IMR-90 (cell line): Measurements from ENCODE around the gene CCDC33. TPM values are rescaled to one million over a fixed set of nuclear protein-coding genes. Genes with fewer than 3 reads are reported as not detected.

Experiments used
- ATAC-seq: fragments of 200-7000 bp; cut with Tn5 transposase; 2 replicates; pipeline ENCODE4 v1.9.1; 2020; ENCODE audit warnings: low read depth, mild to moderate bottlenecking, moderate library complexity
- BruUV-seq: library from RNA; stranded (reverse); fragments of 400-500 nt; replicated peaks from 2 replicates; lab custom pipeline; 2021; lab: Mats Ljungman, UMichigan
- CTCF ChIA-PET: fragments of 300-600 bp; formaldehyde crosslinking; extraction: SDS; loops from one replicate; lab custom pipeline; 2021; ENCODE audit warnings: antibody characterized with exemption; lab: Yijun Ruan, JAX
- POLR2A ChIA-PET: fragments of 300-600 bp; sonication (Branson Sonifier 250); formaldehyde crosslinking; loops from one replicate; lab custom pipeline; 2022; ENCODE audit warnings: antibody characterized with exemption; ENCODE audit not compliant: unreplicated experiment; lab: Charles Lee
- DNase-seq: peaks from one replicate; pipeline ENCODE4 v3.0.0; 2013
- H2AFZ ChIP-seq: replicated peaks from 2 replicates; pipeline ENCODE3; 2013; ENCODE audit warnings: low read length, mild to moderate bottlenecking; ENCODE audit not compliant: poor library complexity
- H2AK5ac ChIP-seq: 2 replicates; pipeline ENCODE4 v1.6.1; 2013; ENCODE audit warnings: low read depth, low read length, inconsistent platforms
- H2AK9ac ChIP-seq: replicated peaks from 2 replicates; pipeline ENCODE3; 2013; ENCODE audit warnings: mild to moderate bottlenecking, low read depth, low read length, moderate library complexity; ENCODE audit not compliant: poor library complexity
- H2BK120ac ChIP-seq: 2 replicates; pipeline ENCODE4 v1.6.1; 2013; ENCODE audit warnings: low read depth, low read length, inconsistent platforms
- H2BK15ac ChIP-seq: 3 replicates; pipeline ENCODE4 v1.6.1; 2013; ENCODE audit warnings: low read depth, low read length, inconsistent platforms
- H2BK20ac ChIP-seq: 2 replicates; pipeline ENCODE4 v1.6.1; 2013; ENCODE audit warnings: low read depth, mild to moderate bottlenecking, inconsistent platforms, low read length, moderate library complexity
- H2BK5ac ChIP-seq: 2 replicates; pipeline ENCODE4 v1.6.1; 2013; ENCODE audit warnings: mild to moderate bottlenecking, low read depth, low read length, inconsistent platforms; ENCODE audit not compliant: poor library complexity, severe bottlenecking
- H3K14ac ChIP-seq: replicated peaks from 2 replicates; pipeline ENCODE4 v1.6.1; 2013; ENCODE audit warnings: low read depth, low read length, inconsistent platforms
- H3K18ac ChIP-seq: 2 replicates; pipeline ENCODE4 v1.6.1; 2013; ENCODE audit warnings: low read depth, low read length, control low read depth
- H3K23ac ChIP-seq: 2 replicates; pipeline ENCODE4 v1.6.1; 2013; ENCODE audit warnings: low read depth, low read length, inconsistent platforms
- H3K27ac ChIP-seq: 2 replicates; pipeline ENCODE4 v1.5.1; 2013; ENCODE audit warnings: mild to moderate bottlenecking, control low read depth, low read length; ENCODE audit not compliant: insufficient read depth
- H3K27me3 ChIP-seq: 2 replicates; pipeline ENCODE4 v1.6.1; 2013; ENCODE audit warnings: low read length; ENCODE audit not compliant: control insufficient read depth, insufficient read depth
- H3K36me3 ChIP-seq: 2 replicates; pipeline ENCODE4 v1.6.1; 2013; ENCODE audit warnings: low read length, mixed read lengths; ENCODE audit not compliant: control insufficient read depth, insufficient read depth
- H3K4ac ChIP-seq: 2 replicates; pipeline ENCODE4 v1.6.1; 2013; ENCODE audit warnings: low read depth, low read length, inconsistent platforms
- H3K4me1 ChIP-seq: 2 replicates; pipeline ENCODE4 v1.6.1; 2013; ENCODE audit warnings: low read length, mixed read lengths; ENCODE audit not compliant: control insufficient read depth, insufficient read depth
- H3K4me2 ChIP-seq: 2 replicates; pipeline ENCODE4 v1.6.1; 2013; ENCODE audit warnings: low read depth, mild to moderate bottlenecking, control low read depth, low read length, moderate library complexity
- H3K4me3 ChIP-seq: 2 replicates; pipeline ENCODE4 v1.5.1; 2013; ENCODE audit warnings: low read depth, mild to moderate bottlenecking, control low read depth, low read length, moderate library complexity; ENCODE audit not compliant: insufficient read depth
- H3K56ac ChIP-seq: 2 replicates; pipeline ENCODE4 v1.6.1; 2013; ENCODE audit warnings: low read length, inconsistent platforms; ENCODE audit not compliant: insufficient read depth; ENCODE audit errors: extremely low read depth
- H3K79me1 ChIP-seq, 2 experiments: 2 replicates each; pipeline ENCODE4 v1.6.1; 2013; ENCODE audit warnings: low read length in 2 of 2, inconsistent platforms in 1 of 2, low read depth in 1 of 2
- H3K9ac ChIP-seq: 2 replicates; pipeline ENCODE4 v1.6.1; 2013; ENCODE audit warnings: low read depth, low read length, control low read depth
- H3K9me1 ChIP-seq: 2 replicates; pipeline ENCODE4 v1.6.1; 2013; ENCODE audit warnings: low read length, inconsistent platforms; ENCODE audit not compliant: insufficient read depth
- H3K9me3 ChIP-seq: 2 replicates; pipeline ENCODE4 v1.6.1; 2013; ENCODE audit warnings: low read length; ENCODE audit not compliant: control insufficient read depth, insufficient read depth
- H4K20me1 ChIP-seq: 2 replicates; pipeline ENCODE4 v1.6.1; 2013; ENCODE audit warnings: low read length, inconsistent platforms; ENCODE audit not compliant: insufficient read depth
- H4K5ac ChIP-seq: 2 replicates; pipeline ENCODE4 v1.6.1; 2013; ENCODE audit warnings: mild to moderate bottlenecking, low read depth, low read length, control low read depth
- H4K8ac ChIP-seq, 2 experiments: 2 replicates each; pipeline ENCODE4 v1.6.1; 2013; ENCODE audit warnings: low read depth in 2 of 2, low read length in 2 of 2, control low read depth in 1 of 2, inconsistent platforms in 1 of 2
- H4K91ac ChIP-seq: 2 replicates; pipeline ENCODE4 v1.6.1; 2013; ENCODE audit warnings: low read depth, low read length, inconsistent platforms; ENCODE audit not compliant: insufficient read depth
- BHLHE40 ChIP-seq: fragments of 150-350 bp; IDR thresholded peaks from 2 replicates; pipeline ENCODE4 v1.6.1; 2016; ENCODE audit warnings: mild to moderate bottlenecking, low read depth, low read length
- FOS ChIP-seq: fragments of 150-350 bp; IDR thresholded peaks from 2 replicates; pipeline ENCODE4 v1.6.1; 2016; ENCODE audit warnings: low read depth, low read length
- MAFK ChIP-seq: IDR thresholded peaks from 2 replicates; pipeline ENCODE4 v1.6.1; 2012; ENCODE audit warnings: low read depth, low read length, improper control_type of control experiment
- MXI1 ChIP-seq: IDR thresholded peaks from 2 replicates; pipeline ENCODE4 v1.6.1; 2012; ENCODE audit warnings: low read depth, mild to moderate bottlenecking, low read length, moderate library complexity, borderline replicate concordance
- NFE2L2 ChIP-seq: fragments of 150-350 bp; IDR thresholded peaks from 2 replicates; pipeline ENCODE4 v1.6.1; 2016; ENCODE audit warnings: low read depth, mild to moderate bottlenecking, low read length
- POLR2A ChIP-seq: IDR thresholded peaks from 2 replicates; pipeline ENCODE4 v1.6.1; 2012; ENCODE audit warnings: mild to moderate bottlenecking, low read depth, low read length
- RAD21 ChIP-seq: IDR thresholded peaks from 2 replicates; pipeline ENCODE4 v1.6.1; 2012; ENCODE audit warnings: low read length, improper control_type of control experiment
- RCOR1 ChIP-seq: IDR thresholded peaks from 2 replicates; pipeline ENCODE4 v1.6.1; 2012; ENCODE audit warnings: mild to moderate bottlenecking, low read length, improper control_type of control experiment; ENCODE audit not compliant: insufficient replicate concordance
- RFX5 ChIP-seq: IDR thresholded peaks from 2 replicates; pipeline ENCODE4 v1.8.0; 2012; ENCODE audit warnings: low read depth, mild to moderate bottlenecking, low read length, moderate library complexity
- SMC3 ChIP-seq: fragments of 150-350 bp; IDR thresholded peaks from 2 replicates; pipeline ENCODE4 v1.6.1; 2016; ENCODE audit warnings: low read depth, mild to moderate bottlenecking, antibody characterized with exemption, low read length, moderate library complexity
- WGBS, 2 experiments: methylation state at CpG; one replicate each; pipeline versions ENCODE4 v1.1.5 to v1.1.7; 2013; ENCODE audit warnings: missing lambda C conversion rate in 2 of 2; ENCODE audit not compliant: insufficient read length in 1 of 2; ENCODE audit errors: extremely low coverage in 2 of 2; 5-methylcytosine and 5-hydroxymethylcytosine counted together
- dilution Hi-C: fragments of 300-500 bp; cut with HindIII; formaldehyde crosslinking; loops from one replicate; pipeline ENCODE4 v1.14.3; 2018; ENCODE audit warnings: low sequenced_read_pairs; ENCODE audit not compliant: unreplicated experiment
- in situ Hi-C: fragments of 300-500 bp; cut with MboI; formaldehyde crosslinking; loops from 3 replicates; pipeline ENCODE4 v1.14.3; 2019; ENCODE audit warnings: low sequenced_read_pairs, inconsistent platforms, mixed read lengths
- intact Hi-C: fragments of 100-400 bp; cut with micrococcal nuclease; formaldehyde crosslinking; loops from 2 replicates; pipeline ENCODE4 v1.10.0; 2022
- polyA plus RNA-seq, 3 experiments: library from polyadenylated mRNA; depleted of rRNA; stranded (reverse); fragments of >200 nt; gene quantifications; 2 replicates each; pipeline ENCODE4 v1.2.3, GENCODE V29; 2012; ENCODE audit warnings: low replicate concordance in 1 of 3
- total RNA-seq: library from RNA; depleted of rRNA; stranded (reverse); fragments of >200 nt; gene quantifications from 2 replicates; pipeline ENCODE4 v1.2.3, GENCODE V29; 2012
- TF ChIP-seq, protein P1 (sequence below): fragments of 150-350 bp; IDR thresholded peaks from 2 replicates; pipeline ENCODE4 v1.6.1; 2017; ENCODE audit warnings: mild to moderate bottlenecking, antibody characterized with exemption, low read length, low read depth
- TF ChIP-seq, protein P2 (sequence below): fragments of 150-350 bp; IDR thresholded peaks from 2 replicates; pipeline ENCODE4 v1.6.1; 2016; ENCODE audit warnings: low read depth, mild to moderate bottlenecking, low read length, moderate library complexity, borderline replicate concordance
- TF ChIP-seq, protein P3 (sequence below): conservative IDR thresholded peaks from 2 replicates; pipeline ENCODE4 v1.5.1; 2012; ENCODE audit warnings: mild to moderate bottlenecking, low read depth, low read length, improper control_type of control experiment

CCDC33 gene
- total and polyA plus RNA-seq, 2 of the 4 experiments (the other 2 are of a cell fraction), result not detected

DNA sequence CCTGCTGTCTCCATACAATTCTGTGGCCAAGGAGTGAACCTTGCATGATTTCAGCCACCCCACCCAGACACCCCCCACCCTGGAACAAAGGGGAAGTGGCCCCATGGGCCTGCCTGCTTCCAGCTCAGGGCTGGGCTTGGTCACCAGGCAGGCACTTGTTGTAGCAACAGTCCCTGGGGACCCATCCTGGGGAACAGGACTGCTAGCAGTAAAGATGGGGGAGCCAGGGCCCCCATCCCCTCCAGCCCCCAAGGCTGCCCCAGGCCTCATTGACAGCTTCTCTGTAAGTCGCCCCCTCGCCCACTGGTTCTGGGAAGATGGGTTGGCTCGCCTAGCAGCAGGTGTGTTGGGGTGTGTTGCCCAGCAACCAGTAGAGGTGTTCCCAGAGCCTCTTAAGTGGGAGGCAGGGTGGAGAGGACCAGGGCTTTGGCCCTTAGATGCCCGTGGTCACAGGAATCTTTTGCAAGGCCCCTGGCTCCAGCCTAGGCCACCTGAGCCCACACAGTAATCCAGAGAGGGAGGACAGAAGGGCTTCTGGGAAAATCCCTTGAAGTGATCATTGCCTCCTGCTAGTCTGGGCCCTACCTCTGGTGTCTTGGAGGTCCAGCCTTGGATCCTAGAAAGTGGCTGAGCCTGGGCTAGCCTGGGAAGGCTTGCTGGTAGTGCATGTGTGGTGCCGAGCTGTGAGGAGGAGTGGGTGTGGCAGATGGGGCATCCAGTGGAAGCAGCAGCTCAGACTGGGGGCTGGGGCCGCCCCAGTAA is 82.4 kb downstream of the CCDC33 start (continued):
- no peak for TF ChIP-seq RAD21
- TF ChIP-seq RFX5, result no peak

DNA sequence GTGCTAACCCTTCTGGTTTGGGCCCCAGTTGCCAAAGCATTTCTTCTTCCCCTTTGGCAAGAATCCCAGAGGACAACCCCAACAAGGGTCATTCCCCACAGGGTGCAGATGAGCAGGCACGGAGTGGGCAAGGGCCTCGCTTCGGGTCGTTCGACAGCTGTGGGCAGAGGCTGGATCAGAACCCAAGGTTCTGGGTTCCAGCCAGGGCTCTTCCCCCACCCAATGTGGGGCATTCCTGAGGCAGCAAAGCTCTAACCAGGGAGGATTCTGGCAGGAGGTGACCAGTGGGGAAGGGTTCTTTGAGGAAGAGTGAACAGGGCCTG is 83.0 kb downstream of the CCDC33 start:
- ChIA-PET POLR2A (no interaction called here), CTCF (interaction anchor here (0.6 to 2.1 kb wide), 2 partner anchors 11 to 270 kb away, joined by 5 to 7 read pairs; no protein-coding TSS in a partner anchor)
- Histone ChIP-seq H3K4me1 (peaks cover 15% of the 10 kb centered on the region; the same call in 1 of the 2 replicates), H3K23ac (no peak overlapping the region), H3K18ac (no peak overlapping the region), H2AFZ (peak overlapping the region; percentile 72), H4K5ac (no peak overlapping the region), H2BK120ac (peak overlapping the region; percentile 27; the same call in 1 of the 2 replicates), H3K4me2 (no peak overlapping the region), H2BK20ac (peak overlapping the region; percentile 18; the same call in 1 of the 2 replicates), H3K36me3 (no peaks in the 10 kb centered on the region), H2BK15ac (no peak overlapping the region; the same call in 1 of the 3 replicates), H3K4ac (no peak overlapping the region; the same call in 1 of the 2 replicates), H4K20me1 (no peaks in the 10 kb centered on the region), H2AK9ac (peak overlapping the region; percentile 17), H3K56ac (no peak overlapping the region), H3K14ac (no peak overlapping the region), H2BK5ac (no peak overlapping the region), H3K9me3 (no peaks in the 10 kb centered on the region), H4K91ac (no peak overlapping the region), H3K9me1 (no peaks in the 10 kb centered on the region; the same call in 1 of the 2 replicates), H3K27me3 (peaks cover under 1% of the 10 kb centered on the region), H3K4me3 (no peak overlapping the region), H4K8ac (no peak overlapping the region), H3K9ac (no peak overlapping the region), H3K27ac (no peak overlapping the region), H3K79me1 (no peaks in the 10 kb centered on the region), H2AK5ac (peak overlapping the region; percentile 24)
- no TSS peak for BruUV-seq
- in situ Hi-C loops (loop anchor here (5.0 kb wide), 1 partner anchor 342 kb away; no protein-coding TSS in a partner anchor), intact Hi-C loops (no loop called here), dilution Hi-C loops (no loop called here)
- ATAC-seq (no peak), DNase-seq (no peak)
- WGBS, 2 experiments, result no CpG with 5 or more reads among the region's 5 CpGs
- TF ChIP-seq, protein P1, sequence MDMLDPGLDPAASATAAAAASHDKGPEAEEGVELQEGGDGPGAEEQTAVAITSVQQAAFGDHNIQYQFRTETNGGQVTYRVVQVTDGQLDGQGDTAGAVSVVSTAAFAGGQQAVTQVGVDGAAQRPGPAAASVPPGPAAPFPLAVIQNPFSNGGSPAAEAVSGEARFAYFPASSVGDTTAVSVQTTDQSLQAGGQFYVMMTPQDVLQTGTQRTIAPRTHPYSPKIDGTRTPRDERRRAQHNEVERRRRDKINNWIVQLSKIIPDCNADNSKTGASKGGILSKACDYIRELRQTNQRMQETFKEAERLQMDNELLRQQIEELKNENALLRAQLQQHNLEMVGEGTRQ, result no peak
- TF ChIP-seq BHLHE40 (no peak), MAFK (no peak), MXI1 (no peak), SMC3 (no peak), POLR2A (no peak), RAD21 (no peak), RCOR1 (no peak), FOS (no peak), NFE2L2 (no peak)
- TF ChIP-seq, protein P2, sequence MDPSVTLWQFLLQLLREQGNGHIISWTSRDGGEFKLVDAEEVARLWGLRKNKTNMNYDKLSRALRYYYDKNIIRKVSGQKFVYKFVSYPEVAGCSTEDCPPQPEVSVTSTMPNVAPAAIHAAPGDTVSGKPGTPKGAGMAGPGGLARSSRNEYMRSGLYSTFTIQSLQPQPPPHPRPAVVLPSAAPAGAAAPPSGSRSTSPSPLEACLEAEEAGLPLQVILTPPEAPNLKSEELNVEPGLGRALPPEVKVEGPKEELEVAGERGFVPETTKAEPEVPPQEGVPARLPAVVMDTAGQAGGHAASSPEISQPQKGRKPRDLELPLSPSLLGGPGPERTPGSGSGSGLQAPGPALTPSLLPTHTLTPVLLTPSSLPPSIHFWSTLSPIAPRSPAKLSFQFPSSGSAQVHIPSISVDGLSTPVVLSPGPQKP, result no peak
- TF ChIP-seq, protein P3, sequence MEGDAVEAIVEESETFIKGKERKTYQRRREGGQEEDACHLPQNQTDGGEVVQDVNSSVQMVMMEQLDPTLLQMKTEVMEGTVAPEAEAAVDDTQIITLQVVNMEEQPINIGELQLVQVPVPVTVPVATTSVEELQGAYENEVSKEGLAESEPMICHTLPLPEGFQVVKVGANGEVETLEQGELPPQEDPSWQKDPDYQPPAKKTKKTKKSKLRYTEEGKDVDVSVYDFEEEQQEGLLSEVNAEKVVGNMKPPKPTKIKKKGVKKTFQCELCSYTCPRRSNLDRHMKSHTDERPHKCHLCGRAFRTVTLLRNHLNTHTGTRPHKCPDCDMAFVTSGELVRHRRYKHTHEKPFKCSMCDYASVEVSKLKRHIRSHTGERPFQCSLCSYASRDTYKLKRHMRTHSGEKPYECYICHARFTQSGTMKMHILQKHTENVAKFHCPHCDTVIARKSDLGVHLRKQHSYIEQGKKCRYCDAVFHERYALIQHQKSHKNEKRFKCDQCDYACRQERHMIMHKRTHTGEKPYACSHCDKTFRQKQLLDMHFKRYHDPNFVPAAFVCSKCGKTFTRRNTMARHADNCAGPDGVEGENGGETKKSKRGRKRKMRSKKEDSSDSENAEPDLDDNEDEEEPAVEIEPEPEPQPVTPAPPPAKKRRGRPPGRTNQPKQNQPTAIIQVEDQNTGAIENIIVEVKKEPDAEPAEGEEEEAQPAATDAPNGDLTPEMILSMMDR, result no peak
